Ishikawa (cell line): Measurements from ENCODE around the gene HOXA6.

ENCODE experiments used
- CEBPB ChIP-seq: IDR thresholded peaks from 2 replicates; pipeline ENCODE4 v1.6.1; 2012
- CREB1 ChIP-seq: IDR thresholded peaks from 2 replicates; pipeline ENCODE4 v1.6.1; 2012; ENCODE audit warnings: low read depth
- EGR1 ChIP-seq: IDR thresholded peaks from 2 replicates; pipeline ENCODE4 v1.6.1; 2012
- EP300 ChIP-seq: IDR thresholded peaks from 2 replicates; pipeline ENCODE4 v1.6.1; 2012; ENCODE audit warnings: borderline replicate concordance
- FOXM1 ChIP-seq: IDR thresholded peaks from 2 replicates; pipeline ENCODE4 v1.6.1; 2012; ENCODE audit warnings: low read depth, borderline replicate concordance
- NFIC ChIP-seq: IDR thresholded peaks from 2 replicates; pipeline ENCODE4 v1.6.1; 2012
- RAD21 ChIP-seq: IDR thresholded peaks from 2 replicates; pipeline ENCODE4 v1.6.1; 2012; ENCODE audit warnings: low read depth
- TAF1 ChIP-seq: IDR thresholded peaks from 2 replicates; pipeline ENCODE4 v1.6.1; 2012; ENCODE audit warnings: low read depth, mild to moderate bottlenecking
- TCF12 ChIP-seq: IDR thresholded peaks from 2 replicates; pipeline ENCODE4 v1.6.1; 2012; ENCODE audit warnings: low read depth
- TEAD4 ChIP-seq: IDR thresholded peaks from 2 replicates; pipeline ENCODE4 v1.6.1; 2012
- YY1 ChIP-seq: IDR thresholded peaks from 2 replicates; pipeline ENCODE4 v1.6.1; 2012; ENCODE audit warnings: low read depth
- ZBTB7A ChIP-seq: IDR thresholded peaks from 2 replicates; pipeline ENCODE4 v1.6.1; 2012; ENCODE audit warnings: low read depth
- TF ChIP-seq, protein P1 (sequence below): IDR thresholded peaks from 2 replicates; pipeline ENCODE4 v1.6.1; 2012
- TF ChIP-seq, protein P2 (sequence below): IDR thresholded peaks from 2 replicates; pipeline ENCODE4 v1.6.1; 2012
- TF ChIP-seq, protein P3 (sequence below): IDR thresholded peaks from 2 replicates; pipeline ENCODE4 v1.6.1; 2012; ENCODE audit warnings: low read depth, mild to moderate bottlenecking

HOXA6 gene

DNA sequence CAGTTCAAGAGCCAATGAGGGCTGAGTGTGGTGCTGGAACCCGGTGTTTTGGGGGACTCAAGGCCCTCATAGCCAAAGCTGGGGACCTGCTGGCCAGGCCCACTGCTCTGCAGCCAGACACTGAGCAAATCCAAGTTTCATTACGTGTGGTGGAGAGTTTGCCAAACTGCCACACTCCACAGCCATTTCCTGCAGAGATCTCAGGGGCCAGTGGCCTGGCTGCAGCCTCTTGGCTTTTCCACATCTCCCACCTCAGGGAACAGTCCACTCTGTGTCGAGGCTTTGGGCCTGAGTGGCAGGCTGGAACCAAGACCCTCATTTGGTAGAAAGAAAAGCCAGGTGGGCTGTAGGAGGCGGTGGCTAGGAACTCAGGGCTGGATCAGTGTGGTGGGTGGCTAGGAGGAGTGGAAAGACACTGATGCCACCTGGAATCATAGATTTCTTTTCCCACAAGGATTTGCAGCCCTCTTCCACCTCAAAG, 34.3 kb upstream of the HOXA6 start:
- TF ChIP-seq TCF12 (no peak), YY1 (no peak), NFIC (no peak), FOXM1 (no peak), CREB1 (no peak), RAD21 (no peak), TAF1 (no peak), EGR1 (no peak), CEBPB (no peak), TEAD4 (no peak), EP300 (no peak), ZBTB7A (no peak)
- TF ChIP-seq, protein P1, sequence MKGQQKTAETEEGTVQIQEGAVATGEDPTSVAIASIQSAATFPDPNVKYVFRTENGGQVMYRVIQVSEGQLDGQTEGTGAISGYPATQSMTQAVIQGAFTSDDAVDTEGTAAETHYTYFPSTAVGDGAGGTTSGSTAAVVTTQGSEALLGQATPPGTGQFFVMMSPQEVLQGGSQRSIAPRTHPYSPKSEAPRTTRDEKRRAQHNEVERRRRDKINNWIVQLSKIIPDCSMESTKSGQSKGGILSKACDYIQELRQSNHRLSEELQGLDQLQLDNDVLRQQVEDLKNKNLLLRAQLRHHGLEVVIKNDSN: no peak
- TF ChIP-seq, protein P2, sequence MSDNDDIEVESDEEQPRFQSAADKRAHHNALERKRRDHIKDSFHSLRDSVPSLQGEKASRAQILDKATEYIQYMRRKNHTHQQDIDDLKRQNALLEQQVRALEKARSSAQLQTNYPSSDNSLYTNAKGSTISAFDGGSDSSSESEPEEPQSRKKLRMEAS: no peak
- TF ChIP-seq, protein P3, sequence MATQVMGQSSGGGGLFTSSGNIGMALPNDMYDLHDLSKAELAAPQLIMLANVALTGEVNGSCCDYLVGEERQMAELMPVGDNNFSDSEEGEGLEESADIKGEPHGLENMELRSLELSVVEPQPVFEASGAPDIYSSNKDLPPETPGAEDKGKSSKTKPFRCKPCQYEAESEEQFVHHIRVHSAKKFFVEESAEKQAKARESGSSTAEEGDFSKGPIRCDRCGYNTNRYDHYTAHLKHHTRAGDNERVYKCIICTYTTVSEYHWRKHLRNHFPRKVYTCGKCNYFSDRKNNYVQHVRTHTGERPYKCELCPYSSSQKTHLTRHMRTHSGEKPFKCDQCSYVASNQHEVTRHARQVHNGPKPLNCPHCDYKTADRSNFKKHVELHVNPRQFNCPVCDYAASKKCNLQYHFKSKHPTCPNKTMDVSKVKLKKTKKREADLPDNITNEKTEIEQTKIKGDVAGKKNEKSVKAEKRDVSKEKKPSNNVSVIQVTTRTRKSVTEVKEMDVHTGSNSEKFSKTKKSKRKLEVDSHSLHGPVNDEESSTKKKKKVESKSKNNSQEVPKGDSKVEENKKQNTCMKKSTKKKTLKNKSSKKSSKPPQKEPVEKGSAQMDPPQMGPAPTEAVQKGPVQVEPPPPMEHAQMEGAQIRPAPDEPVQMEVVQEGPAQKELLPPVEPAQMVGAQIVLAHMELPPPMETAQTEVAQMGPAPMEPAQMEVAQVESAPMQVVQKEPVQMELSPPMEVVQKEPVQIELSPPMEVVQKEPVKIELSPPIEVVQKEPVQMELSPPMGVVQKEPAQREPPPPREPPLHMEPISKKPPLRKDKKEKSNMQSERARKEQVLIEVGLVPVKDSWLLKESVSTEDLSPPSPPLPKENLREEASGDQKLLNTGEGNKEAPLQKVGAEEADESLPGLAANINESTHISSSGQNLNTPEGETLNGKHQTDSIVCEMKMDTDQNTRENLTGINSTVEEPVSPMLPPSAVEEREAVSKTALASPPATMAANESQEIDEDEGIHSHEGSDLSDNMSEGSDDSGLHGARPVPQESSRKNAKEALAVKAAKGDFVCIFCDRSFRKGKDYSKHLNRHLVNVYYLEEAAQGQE: no peak

DNA sequence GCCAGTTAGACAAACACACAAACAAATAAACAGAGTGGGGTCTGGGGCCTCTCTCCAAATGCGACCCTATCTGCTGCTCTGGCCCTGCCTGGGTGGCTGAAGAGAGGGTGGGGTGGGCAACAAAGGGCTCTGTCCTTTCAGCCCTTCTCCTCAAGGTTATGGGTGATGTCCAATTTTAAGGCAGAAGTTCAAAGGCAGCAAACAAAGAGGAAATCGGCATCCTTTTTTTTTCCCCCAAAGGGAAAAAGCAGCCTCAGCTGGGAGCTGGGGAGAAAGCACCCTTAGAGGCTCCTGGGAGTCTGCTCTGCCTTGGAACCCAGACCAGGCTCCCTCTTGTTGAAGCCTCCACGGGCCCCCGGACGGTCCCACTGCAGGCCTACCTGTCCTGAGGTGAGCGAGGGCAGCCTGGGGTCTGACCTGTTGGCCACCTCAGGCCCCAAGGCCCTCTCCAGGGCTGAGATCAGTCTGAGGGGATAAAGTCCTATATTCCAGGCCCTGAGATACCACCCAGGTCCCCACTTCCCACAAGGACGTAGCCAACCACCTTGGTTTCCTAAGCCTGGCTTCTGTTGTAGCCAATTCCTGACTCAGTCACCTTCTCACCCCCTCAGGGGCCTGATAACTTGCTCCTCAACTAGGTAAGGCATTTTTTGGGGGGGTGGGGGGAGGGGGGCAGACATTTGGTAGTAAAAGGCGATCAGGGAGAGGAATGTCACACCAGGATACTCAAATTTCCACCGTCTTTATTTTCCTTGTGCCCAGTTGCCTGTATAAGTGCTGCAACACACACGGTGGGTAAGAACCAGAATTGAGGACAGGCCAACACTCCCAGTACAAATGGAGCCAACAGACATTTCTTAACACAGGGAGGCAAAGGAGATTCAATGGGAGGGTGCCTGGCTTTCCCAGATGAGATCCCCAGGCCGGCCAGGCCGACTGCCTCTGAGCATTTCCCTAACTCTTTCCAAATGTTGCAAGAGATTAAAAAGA, 33.2 kb upstream of the HOXA6 start:
- no peak for TF ChIP-seq TEAD4
- no peak for TF ChIP-seq EGR1
- TF ChIP-seq YY1: no peak
- no peak for TF ChIP-seq FOXM1
- TF ChIP-seq, protein P2: no peak
- TF ChIP-seq TCF12: no peak
- TF ChIP-seq CREB1: no peak
- TF ChIP-seq NFIC: no peak
- TF ChIP-seq, protein P1: no peak
- TF ChIP-seq RAD21: no peak
- TF ChIP-seq CEBPB: no peak
- TF ChIP-seq EP300: no peak
- TF ChIP-seq TAF1: no peak
- TF ChIP-seq, protein P3: no peak
- TF ChIP-seq ZBTB7A: no peak

DNA sequence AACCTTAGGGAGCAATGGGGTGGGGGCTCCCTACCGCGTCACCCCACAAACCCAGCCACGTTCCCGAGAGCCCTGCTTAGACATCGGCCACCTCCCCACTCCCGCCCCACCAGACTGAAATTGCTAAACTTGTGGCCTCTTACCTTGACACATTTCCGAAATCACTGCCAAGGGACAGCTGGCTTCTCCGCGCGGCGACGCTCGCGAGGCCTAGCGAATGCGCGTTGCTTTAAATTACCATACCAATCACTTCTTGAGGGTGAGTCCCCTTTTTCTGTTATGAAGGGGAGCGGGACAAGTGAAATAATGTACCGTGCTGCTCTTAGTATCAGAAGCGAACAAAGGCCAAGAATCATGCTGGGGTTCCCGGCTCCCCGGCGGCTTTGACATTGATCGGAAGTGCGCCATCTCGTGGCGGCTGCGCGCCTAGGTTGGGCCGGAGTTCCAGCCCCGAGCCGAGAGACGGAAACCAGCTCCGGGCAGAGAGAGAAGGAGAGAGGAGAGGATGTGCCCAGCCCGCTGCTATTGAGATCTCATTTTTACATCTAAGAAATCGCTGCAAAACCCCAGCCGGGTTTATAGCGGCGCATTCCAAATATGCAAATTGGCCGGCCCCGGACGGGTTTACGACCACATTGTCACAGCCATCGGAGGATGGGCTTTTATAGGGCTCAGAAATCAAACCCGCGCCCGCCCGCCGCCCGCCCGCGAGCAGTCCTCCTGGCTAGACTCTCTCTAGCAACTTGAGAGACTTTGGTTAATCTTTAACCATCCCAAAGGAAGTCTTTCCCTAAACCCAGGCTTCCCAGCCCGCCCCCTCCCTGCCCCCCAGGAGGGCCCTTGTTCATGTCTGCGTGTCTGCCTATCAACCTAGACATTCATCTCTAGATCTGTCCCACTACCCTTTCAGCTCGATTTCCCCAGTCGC, 32.2 kb upstream of the HOXA6 start:
- TF ChIP-seq RAD21 (peak; percentile 45), TEAD4 (no peak)

DNA sequence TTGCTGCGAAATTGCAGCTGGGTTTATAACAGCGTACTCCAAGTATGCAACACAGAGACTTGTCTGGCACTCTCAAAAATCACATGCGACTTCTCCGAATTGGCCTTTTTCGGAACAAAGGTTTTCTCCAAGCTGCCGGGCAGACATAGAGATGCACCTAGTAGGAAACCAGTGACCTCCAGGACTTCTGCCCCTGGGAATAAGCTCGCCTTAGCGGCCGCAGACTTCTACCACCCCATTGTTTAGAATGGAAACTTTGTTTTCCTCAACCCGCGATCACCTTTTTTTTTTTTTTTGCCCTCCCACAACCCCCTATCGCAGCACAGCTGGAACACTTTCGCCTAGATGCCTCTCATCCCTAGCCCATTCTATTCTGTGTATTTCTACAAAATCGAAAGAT, 31.5 kb upstream of the HOXA6 start:
- no peak for TF ChIP-seq TEAD4
- no peak for TF ChIP-seq CEBPB
- TF ChIP-seq TCF12: no peak
- TF ChIP-seq FOXM1: no peak
- TF ChIP-seq YY1: no peak
- TF ChIP-seq, protein P3: no peak
